HG03196 (cell line): Measurements from ENCODE around the gene MAP3K12.

ENCODE experiments used
- ATAC-seq: cut with Tn5 transposase; IDR thresholded peaks from one replicate; pipeline ENCODE4 v1.9.1; 2021; ENCODE audit not compliant: unreplicated experiment

MAP3K12 gene

DNA sequence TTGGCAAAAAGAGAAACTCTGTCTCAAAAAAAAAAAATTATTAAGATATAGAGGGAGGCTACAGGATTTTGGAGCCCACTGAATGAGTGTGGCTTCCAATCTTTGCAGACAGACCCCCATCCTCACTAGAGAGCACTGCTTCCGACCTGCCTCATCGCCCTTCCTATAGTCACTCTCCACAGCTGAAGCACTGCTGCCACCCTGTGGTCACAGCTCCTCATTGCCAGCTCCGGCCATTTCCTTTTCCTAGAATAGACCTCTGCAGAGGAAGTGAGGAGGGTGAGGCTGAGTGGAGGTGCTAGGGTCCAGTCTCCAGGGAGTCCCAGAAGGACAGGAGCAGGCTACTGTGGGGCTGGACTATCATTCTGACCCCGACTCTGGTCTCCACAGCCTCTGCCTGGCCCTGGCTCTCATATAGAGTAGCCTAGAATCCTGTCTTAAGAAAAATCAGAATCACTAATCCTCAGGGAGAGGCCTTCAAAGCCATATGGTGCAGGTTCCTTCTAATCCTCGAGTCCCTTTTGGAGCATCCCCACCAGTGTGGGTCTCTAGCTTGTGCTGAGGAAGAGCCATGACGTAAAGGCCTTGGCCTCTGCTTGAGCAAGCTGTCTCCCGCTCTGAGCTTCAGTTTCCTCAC is 9.4 kb upstream of the MAP3K12 start:
- ATAC-seq = peak; percentile 65

DNA sequence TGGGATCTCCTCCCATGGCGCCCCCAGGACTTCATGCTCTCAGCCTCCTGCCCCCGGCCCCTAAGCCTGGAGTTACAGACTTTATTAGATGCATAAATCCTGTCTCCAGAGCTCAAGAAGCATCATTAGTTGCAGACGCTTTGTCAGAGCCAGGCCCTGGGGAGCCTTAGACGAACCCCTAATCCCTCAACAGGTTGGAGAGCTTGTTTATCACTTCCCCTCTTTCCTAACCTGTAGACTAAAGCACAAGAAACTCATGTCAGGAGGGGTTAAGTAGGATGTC is 8.3 kb upstream of the MAP3K12 start:
- ATAC-seq = no peak

DNA sequence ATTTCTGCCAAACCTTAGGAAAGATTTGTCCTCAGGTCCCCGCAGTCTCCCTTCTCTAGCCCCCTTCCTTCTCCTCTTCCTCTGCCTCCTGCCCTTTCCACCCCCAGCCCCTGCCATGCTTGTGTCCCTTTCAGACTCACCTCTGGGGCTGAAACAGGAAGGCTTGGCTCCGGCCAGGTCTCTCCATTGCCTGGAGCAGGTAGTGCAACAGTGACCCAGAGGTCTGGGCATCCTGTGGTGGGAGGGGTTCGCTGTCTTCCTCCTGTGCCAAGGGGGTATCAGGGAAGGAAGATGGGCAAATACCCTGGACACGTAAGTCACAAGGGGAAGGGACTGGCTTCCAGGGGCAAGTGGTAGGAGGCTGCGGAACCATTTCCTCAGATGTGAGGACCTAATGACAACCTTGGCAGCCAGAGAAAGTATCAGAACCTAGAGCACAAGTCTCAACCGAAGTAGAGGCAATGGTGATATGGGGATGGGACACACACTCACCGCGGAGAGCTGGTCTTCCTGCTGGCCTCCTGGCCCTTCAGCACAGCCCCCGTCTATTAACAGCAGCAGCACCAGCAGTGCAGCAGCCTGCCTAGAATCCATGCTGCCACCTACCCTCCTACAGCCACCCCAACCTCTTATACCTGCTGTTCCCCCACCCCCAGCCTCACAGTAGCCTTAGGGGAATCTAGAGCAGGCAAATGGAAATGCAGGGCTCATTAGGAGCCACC is 7.8 kb upstream of the MAP3K12 start, which contains the start of gene NPFF:
Gene NPFF (minus strand): TSS at position 604 of the 722 bp plus-strand sequence. CDS start 10 bp downstream, at position 594.
- no peak for ATAC-seq

DNA sequence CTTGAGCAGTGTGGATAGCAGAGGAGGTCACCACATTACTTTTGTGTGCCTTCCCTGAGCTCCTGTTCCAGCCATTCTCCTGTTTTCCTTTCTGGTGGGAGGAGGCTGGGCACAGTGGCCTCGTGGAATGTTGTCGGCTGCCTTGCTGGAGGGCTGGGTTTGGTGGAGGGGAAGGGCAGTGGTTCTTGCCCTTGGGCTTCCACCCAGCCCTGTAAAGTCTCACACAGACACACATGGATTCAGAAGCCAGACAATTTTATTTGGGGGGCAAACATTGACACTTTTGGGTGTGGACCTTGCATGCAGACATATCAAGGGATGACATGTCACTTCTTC is 7.2 kb upstream of the MAP3K12 start:
- ATAC-seq = no peak

DNA sequence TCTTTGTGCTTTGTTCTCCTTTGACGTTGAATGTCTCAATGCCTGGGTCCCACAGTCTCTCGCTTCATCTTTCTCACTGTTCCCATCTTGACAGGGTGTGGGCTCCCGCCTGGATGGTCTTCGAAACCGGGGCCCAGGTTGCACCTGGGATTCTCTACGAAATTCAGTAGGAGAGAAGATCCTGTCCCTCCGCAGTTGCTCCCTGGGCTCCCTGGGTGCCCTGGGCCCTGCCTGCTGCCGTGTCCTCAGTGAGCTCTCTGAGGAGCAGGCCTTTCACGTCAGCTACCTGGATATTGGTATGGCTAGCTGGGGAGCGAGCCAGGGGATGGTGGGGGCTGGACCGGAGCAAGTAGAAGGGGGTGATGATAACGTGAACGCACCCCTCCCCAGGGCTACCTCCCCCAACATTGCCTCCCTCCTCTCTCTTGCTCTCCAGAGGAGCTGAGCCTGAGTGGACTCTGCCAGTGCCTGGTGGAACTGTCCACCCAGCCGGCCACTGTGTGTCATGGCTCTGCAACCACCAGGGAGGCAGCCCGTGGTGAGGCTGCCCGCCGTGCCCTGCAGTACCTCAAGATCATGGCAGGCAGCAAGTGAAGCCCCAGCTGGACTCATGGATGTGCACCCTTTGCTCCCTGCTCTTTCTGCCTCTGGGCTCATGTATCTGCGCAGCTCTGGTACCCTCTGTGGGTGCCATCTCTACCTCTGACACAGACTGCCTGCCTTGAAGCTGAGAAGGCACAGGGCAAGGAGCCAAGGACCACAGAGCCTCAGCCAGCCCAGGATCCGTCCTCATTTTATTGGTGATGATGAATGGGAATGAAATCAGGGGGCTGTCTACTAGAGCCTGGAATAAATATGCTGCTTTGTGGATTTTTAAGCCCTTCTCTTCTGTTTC is 6.5 kb upstream of the MAP3K12 start:
- no peak for ATAC-seq

DNA sequence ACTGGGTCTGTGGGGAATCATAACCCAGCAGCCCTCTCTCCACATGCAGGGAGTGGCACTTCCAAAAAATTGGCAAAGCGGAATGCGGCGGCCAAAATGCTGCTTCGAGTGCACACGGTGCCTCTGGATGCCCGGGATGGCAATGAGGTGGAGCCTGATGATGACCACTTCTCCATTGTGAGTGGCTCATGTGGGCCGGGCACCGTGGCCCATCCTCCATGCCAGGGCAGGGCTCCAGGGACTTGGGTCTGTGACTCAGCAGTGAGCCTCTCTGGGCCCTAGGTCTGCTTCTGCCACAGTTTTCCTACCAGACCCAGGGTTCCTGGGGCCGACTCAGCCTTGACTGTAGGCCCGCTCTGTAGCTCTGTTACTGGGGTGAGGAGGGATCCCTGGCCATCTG is 5.8 kb upstream of the MAP3K12 start:
- no peak for ATAC-seq

DNA sequence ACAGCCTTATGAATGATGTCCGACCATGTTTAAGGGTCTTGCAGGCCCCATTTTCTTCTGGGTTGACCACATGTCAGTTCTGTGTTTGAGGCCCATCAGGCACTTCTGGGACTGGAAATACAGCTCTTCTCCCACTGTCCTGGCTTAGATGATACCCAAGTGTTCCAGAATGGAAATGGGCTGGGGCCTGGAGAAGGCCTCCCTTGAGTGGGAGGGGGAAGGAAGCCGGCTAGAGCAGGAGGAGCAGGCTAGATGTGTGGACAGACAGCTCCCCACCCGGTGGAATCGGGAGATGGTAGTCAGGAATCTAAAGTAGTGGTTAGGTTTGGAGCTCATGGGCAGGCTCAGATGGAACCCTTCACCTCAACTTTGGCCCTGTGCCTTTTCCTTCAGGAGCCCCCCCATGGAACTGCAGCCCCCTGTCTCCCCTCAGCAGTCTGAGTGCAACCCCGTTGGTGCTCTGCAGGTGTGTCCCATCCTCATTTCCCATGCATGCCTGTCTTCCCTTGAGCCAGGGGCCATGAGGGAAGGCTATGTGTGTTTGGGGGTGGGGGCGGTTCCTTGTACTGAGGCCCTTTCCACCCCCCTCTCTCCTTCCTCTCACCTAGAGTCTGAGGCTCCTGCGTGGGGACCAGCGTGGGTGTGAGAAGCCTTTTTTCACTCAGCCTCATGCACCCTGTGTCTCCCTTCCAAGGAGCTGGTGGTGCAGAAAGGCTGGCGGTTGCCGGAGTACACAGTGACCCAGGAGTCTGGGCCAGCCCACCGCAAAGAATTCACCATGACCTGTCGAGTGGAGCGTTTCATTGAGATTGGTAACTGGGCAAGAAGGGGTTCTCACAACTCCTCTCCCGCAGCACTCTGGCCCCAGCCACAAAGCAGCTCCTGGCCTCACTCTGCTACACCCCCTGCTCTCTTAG is 5.0 kb upstream of the MAP3K12 start:
- no peak for ATAC-seq

DNA sequence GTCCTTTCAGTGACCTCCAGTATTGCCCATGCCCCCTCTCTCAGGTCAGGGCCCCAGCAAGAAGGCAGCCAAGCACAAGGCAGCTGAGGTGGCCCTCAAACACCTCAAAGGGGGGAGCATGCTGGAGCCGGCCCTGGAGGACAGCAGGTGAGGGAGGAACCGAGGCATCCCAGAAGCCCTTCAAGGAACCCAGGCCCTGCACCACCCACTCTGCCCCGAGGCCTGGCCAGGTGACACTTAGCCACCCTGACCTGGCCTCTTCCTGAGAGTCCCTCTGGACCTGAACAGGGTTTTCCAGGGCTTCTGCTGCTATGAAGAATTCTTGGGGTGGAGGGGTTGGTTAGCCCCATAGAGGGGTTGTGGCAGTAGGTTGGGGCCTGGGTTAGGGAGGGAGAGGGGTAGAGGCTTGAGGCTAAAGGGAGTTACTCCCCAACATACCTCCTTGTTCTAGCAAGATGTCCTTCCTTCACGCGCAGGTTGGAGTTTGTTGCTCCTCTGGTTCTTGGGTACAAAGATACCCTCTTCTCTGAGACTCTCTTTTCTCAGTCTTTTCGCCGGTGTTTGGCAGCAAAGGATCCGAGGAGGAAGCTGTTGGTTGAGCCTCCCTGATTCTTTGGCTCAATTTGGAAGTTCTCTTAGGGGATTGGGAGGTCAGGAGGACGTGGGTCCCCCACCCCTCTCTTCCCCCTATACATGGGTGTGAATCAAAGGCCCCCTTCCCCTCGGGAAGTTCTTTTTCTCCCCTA is 3.9 kb upstream of the MAP3K12 start:
- ATAC-seq = no peak

DNA sequence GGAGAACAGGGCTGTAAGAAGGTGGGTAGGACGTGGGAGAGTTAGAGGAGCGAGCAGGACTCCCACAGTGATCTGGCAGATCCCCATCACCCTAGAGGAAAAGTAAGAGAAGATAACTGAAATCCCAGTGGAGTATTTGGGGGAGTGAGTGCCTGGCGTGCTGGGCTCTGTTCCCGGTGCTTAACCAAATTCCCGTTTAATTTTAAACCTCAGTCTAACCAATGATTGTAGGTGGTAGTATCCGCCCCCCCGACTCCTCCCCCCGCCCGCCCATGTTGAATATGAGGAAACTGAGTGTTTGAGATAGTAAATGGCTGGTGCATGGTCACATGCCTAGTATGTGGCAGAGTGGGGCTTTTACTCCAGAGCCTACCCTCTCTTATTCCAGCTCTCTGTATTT is 3.1 kb upstream of the MAP3K12 start:
- ATAC-seq = no peak

DNA sequence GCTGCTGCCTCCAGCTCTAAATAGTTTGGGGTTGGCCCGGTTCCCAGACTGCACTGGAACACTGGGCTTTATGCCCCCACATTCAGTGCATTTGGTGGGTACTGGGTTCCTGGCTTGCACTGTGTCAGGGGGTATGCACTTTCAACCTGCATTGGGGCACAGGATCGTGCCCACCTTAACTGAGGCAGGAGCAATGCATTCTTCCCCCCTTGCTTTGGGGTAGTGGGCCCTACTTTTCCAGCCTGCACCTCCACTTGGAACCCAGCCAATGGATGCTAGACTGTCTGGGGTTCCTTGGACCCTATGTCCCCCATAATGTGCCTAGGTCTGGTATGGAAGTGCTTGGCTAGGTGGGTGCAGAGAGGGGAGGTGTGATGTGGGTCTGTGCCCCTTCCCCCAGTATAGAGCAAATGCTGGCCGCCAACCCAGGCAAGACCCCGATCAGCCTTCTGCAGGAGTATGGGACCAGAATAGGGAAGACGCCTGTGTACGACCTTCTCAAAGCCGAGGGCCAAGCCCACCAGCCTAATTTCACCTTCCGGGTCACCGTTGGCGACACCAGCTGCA is 2.4 kb upstream of the MAP3K12 start:
- no peak for ATAC-seq

DNA sequence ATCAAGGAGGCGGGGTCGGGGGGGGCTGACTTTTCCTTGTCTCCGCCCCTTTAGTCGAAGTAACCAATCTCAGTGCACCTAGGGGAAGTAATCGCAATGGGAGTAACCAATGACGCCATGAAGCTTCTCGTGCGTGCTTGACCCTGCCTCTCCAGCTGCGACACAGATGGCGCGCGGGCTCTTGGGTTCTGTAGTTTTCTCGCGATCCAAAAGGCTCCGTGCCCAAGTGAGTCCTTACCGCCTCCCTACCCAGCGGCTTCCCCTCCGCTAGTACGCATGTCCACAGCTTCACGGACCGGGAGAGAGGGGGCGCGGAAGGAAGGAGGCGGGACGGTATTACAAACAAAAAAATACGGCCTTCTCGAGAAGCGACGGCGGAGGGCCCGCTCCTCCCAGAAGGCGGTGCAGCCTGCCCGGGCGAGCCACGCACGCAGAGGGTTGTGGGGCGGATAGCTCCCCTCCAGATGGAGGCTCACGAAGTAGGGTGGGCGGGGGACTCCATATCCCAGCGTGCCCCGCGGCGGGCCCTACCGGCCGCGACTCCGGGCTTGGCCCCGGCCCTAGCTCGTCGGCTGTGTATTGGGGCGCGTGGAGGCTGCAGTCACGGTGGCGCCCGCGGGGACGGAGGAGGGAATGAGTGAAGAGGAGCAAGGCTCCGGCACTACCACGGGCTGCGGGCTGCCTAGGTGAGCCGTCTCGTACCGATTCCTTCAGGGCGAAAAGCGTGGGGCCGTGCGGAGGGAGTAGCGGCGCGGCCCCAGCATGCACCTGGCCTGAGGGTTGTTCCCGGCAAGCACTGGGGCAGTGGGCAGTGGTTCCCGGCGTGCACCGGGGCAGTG is 1.7 kb upstream of the MAP3K12 start, which contains the start of gene TARBP2:
Gene TARBP2 (plus strand): TSS at position 508 of the 839 bp plus-strand sequence. CDS start 126 bp downstream, at position 634.
- peak; percentile 63 for ATAC-seq

DNA sequence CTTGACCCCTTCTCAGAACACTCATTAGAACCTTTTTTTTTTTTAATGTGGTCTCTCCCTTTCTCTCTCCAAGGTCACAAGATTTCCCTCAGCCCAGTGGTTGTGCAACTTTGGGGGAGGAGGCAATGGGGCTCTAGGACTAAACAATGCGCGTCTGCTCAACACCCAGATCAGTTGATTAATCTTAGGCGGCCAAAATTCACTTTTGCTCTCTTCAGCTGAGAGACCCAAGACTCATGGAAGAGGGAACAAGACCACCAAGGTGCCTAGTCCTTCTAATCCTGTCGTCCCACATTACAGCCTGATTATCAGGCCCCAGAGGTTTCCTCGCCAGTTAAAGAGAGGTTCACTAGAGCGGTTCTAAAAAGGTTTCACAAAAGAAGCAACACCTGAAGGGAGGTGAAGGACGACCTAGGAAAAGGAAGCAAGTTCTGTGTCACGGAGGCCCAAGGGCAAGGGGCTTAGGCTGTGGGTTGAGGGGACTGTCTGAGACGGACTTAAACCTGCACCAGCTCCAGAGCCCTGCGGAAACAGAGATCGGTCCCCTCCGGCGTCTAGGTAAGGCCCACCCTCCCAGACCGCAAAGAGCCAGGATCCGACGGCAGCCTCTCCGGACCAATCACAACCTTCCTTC is 1.0 kb upstream of the MAP3K12 start:
- ATAC-seq = no peak

DNA sequence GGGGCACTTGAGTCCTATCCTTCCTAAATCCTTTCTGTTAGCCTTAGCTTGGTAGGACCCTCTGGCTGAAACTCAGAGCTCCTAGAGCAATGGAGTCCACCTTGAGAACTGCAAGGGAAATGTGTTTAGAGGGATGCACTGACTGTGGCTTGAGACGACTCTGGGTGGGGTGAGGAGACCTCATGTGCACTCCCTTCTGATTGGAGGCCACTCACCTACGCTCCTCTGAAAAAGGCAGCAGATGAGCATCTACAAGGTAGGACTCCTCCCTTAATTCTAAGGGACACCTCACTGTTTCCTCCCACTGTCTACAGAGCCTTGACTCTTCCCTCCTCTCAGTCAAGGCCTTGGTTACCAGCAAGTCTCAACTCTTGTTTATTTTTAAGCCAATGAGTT is 1.0 kb downstream of the MAP3K12 start:
- ATAC-seq = no peak

DNA sequence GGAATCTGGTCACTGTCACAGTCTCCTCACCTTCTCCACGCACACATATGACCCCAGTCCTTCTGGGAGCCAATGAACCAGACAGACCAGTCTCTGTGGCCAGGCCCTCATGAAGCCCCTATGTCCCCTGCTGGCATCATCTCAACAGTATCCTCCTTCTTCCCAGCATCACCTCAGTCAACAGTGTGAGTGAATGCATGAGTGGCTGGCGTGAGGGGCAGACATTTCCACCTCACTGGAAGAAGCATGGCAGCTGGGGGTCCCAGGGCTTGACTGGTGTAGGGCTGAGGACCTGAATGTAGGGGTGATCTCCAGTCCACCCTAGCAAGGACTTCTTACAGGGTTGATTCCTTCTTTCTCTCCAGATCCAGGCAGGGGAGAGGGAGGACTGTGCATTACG is 1.8 kb downstream of the MAP3K12 start:
- no peak for ATAC-seq

DNA sequence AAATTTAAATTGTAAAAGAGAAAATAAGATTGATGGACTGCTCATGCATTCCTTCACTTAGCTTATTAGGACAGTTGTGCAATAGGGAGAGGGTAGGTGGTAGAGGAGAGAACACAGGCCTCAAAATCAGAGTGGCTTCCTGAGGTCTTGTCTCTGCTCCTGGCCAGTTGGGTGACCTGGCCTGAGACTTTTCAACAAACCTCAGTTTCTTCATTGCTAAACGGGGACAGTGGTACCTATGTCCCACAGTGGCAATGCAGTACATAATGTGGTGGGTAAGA is 2.6 kb downstream of the MAP3K12 start:
- ATAC-seq = no peak

DNA sequence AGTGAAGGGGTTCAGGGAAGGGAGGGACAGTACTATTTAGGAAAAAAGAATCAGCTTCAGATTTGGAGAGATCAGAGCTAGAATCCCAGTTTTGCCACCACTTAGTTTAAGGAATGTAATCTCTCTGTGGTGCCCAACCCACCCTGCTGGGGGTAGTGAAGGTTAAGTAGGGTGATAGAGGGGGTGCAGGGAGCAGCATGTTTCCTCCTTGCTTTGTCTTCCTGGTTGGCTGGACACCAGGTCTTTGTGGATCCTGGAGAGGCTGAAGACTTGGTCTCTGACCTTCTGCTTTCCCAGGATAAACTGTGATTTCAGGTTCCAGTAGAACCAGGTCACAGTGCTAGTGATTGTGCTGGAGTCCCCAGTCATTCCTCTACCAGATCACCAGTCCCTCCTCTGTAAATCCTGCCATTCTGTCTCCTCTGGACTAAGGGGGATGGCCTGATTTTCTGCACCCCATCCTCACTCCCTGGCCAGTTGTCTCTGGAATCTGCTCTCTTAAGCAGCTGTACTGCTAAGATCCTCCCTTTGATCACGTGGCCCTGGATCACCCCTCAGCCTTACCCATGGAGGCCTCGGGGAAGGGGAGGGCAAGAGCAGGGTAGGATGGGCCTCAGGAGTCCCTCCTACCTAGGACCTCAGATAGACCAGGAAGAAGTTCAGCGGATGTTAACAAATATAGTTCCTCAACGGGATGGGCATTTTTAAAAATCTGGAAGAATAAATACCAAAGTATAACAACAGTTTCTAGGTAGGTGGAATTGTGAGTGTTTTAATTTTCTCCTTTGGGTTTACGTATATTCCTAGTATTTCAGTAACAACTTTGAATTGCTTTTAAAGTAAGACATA is 3.1 kb downstream of the MAP3K12 start:
- ATAC-seq = no peak

DNA sequence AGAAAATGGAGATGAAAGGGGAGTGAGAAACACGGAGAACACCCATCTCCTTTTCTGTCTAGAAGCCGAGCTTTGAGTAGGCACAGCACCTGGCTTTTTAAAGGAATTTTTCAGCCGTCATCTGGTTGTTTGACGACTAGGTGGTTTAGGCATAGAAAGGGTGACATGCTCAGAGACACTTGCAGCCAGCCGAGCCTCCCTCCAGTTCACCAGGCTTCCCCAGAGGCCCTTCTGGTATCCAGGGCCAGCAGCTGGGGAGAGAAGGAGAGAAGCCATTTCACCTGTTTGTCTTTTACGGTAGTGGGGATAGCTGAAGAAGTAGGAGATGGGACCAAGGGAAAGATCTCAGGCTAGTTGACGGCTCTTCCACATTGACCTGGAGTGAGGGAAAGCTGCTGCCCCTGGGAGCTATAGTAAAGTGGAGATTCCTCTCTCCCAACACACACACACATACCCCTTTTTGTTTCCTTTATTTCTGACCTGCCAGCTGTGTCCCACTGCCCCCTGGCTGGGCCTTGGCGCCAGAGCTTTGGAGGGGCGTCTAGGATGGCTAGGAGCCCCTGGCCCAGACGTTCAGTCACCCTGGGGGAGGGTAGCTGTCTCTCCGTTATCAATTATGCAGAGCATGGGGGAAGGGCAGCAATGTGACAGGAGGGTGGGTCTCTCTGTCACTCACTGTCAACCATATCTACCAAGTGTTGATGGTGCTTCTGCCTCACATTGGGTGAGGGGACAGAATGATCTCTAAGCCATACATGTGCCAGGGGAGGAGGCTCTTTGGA is 5.5 kb downstream of the MAP3K12 start:
- ATAC-seq = no peak
